ENCODE results near the gene TPCN1. TPM values are rescaled to one million over a fixed set of nuclear protein-coding genes. Genes with fewer than 3 reads are reported as not detected.

The TPCN1 gene
- total and polyA plus RNA-seq, 2 donors, result 19.3 to 39.3 TPM

DNA sequence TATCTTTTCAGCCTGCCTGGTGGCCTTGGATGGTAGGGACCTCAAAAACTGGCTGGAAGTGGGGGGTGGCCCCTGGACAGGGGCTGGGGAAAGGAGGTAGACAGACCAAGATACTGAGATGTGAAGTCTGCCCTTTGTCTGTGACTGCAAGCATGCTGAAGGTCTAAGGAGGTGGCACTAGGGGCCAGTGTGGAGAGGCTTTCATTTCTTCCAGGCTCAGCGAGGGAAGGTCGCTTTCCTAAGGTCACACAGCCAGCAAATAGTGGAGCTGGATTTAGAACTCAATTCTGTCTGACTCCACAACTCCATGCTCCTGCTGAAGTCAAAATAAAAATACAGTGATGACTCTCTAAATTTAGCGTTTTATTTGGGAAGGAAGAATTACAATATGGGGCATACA lies 125.8 kb downstream of the TPCN1 start:
- Histone ChIP-seq H3K36me3 (ENCODE audit: insufficient read depth) (no peaks in the 10 kb centered on the region), H3K4me1 (ENCODE audit: insufficient read depth) (no peaks in the 10 kb centered on the region), H3K27ac (ENCODE audit: low read depth) (no peak overlapping the region), H3K4me3 (ENCODE audit: low read depth, low read length) (no peak overlapping the region)
- DNase-seq (ENCODE audit: extremely low spot score), result no peak
- 89% methylated on average over 3 of the region's 3 CpGs for WGBS

DNA sequence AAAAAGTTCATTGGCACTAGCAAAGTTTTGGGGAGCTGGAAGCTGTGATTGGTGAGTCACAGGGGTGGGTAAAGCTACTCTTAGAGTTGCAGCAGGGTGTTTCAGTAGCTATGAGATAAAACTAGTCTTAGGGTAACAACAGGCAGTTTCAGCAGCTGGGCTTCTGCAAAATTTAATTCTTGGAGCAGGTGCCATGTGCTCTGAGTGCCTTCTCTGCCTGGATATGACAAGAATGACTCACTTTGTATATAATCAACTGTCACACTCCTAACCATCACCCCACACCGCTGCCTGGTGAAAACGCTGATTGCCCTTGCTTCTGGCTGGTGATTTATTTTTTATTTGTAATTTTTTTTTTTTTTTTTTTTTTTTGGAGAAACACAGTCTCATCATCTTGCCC lies 126.6 kb downstream of the TPCN1 start:
- no peak overlapping the region for H3K27ac ChIP-seq (ENCODE audit: low read depth)
- WGBS, result 78% methylated on average over 2 of the region's 2 CpGs
- H3K36me3 ChIP-seq (ENCODE audit: insufficient read depth), result no peaks in the 10 kb centered on the region
- H3K4me3 ChIP-seq (ENCODE audit: low read depth, low read length), result no peak overlapping the region
- DNase-seq (ENCODE audit: extremely low spot score), result no peak
- no peaks in the 10 kb centered on the region for H3K4me1 ChIP-seq (ENCODE audit: insufficient read depth)

Small RNA genes within 50 kb of the gene (small RNA-seq; reads per million reads assigned to genes)
- gene MIR6762, result 0.09 reads per million
- gene RF00019, result not detected

Other genes with a start within 250 kb of the TPCN1 start
- gene OAS2, start 242.9 kb upstream of the TPCN1 start, total RNA-seq, result 14.0 TPM
- 7.3 TPM for gene OAS2, start 242.9 kb upstream of the TPCN1 start, polyA plus RNA-seq
- gene DTX1, start 164.7 kb upstream of the TPCN1 start, total RNA-seq, result 3.3 TPM
- gene DTX1, start 164.7 kb upstream of the TPCN1 start, polyA plus RNA-seq, result 1.5 TPM
- gene RASAL1, start 85.7 kb upstream of the TPCN1 start, total RNA-seq, result 0.11 TPM
- gene RASAL1, start 85.7 kb upstream of the TPCN1 start, polyA plus RNA-seq, result 0.04 TPM
- gene CFAP73, start 71.7 kb upstream of the TPCN1 start, total RNA-seq, result not detected
- gene CFAP73, start 71.7 kb upstream of the TPCN1 start, polyA plus RNA-seq, result 0.39 TPM
- 10.3 TPM for gene DDX54, start 36.0 kb upstream of the TPCN1 start, total RNA-seq
- gene DDX54, start 36.0 kb upstream of the TPCN1 start, polyA plus RNA-seq, result 54.4 TPM
- gene RITA1, start 35.7 kb upstream of the TPCN1 start, total RNA-seq, result 5.8 TPM
- gene RITA1, start 35.7 kb upstream of the TPCN1 start, polyA plus RNA-seq, result 13.8 TPM
- 12.8 TPM for gene SLC8B1, start 113.6 kb downstream of the TPCN1 start, total RNA-seq
- gene SLC8B1, start 113.6 kb downstream of the TPCN1 start, polyA plus RNA-seq, result 20.5 TPM
- 11.5 TPM for gene PLBD2, start 137.1 kb downstream of the TPCN1 start, total RNA-seq
- 29.2 TPM for gene PLBD2, start 137.1 kb downstream of the TPCN1 start, polyA plus RNA-seq
- gene SDS, start 182.4 kb downstream of the TPCN1 start, total RNA-seq, result not detected
- gene SDS, start 182.4 kb downstream of the TPCN1 start, polyA plus RNA-seq, result 0.85 TPM
- gene SDSL, start 200.9 kb downstream of the TPCN1 start, total RNA-seq, result 0.48 TPM
- gene SDSL, start 200.9 kb downstream of the TPCN1 start, polyA plus RNA-seq, result 3.9 TPM